ENCODE data around the gene GBX2. TPM values are rescaled to one million over a fixed set of nuclear protein-coding genes. Genes with fewer than 3 reads are reported as not detected.

Gene GBX2
- total RNA-seq, 6 experiments from 2014 or later = not detected

DNA sequence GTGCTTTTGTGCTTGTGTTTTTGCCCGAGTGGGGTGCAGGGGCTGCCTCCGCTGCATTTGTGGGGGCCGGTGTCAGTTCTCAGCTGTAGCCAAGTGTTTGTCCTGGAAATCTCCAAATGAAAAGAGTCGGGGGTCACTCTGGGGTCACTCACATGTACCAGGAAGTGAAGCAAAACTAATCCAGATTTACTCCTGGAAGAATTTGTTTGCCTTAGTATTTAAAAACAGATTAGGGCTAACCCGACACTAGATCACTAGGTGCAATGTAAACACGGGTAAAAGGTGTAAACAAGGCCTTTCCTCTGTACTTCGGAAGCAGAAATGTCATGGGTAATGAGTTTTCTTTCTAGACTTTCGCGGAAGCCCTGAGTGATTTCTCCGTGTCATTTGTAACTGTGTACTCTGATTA lies 50.3 kb downstream of the GBX2 start:
- 44% methylated on average over 10 of the region's 10 CpGs for whole genome bisulfite sequencing (ENCODE audit: insufficient coverage, low coverage, low lambda C conversion rate, missing lambda C conversion rate)
- ATAC-seq = peak in 1 of 4 donors; percentile 62
- peak in 1 of 3 donors; percentile 7 for DNase-seq
- Histone ChIP-seq H3K4me3 (no peak overlapping the region), H3K27ac (no peak overlapping the region), H3K27me3 (no peaks in the 10 kb centered on the region), H3K36me3 (no peaks in the 10 kb centered on the region), H3K9me3 (no peaks in the 10 kb centered on the region), H3K4me1 (no peaks in the 10 kb centered on the region)
- TF ChIP-seq CTCF (IDR thresholded peaks at IDR 0.05) = no peak
- no peak for TF ChIP-seq POLR2A (IDR thresholded peaks at IDR 0.05)
- intact Hi-C loops (cut with DNase I) = no loop called here

- no peaks in the 10 kb centered on the region for H3K9me3 ChIP-seq
- no peaks in the 10 kb centered on the region for H3K4me1 ChIP-seq
- ATAC-seq = no peak
- intact Hi-C loops (cut with DNase I) = no loop called here
- no peak overlapping the region for H3K27ac ChIP-seq
- TF ChIP-seq CTCF (IDR thresholded peaks at IDR 0.05) (no peak), POLR2A (IDR thresholded peaks at IDR 0.05) (no peak)
- no peaks in the 10 kb centered on the region for H3K36me3 ChIP-seq
- H3K4me3 ChIP-seq = no peak overlapping the region
- WGBS (ENCODE audit: insufficient coverage, low coverage, low lambda C conversion rate, missing lambda C conversion rate) = 86% methylated on average over 10 of the region's 10 CpGs
- peak in 1 of 3 donors; percentile 3 for DNase-seq
- no peaks in the 10 kb centered on the region for H3K27me3 ChIP-seq
Observed at GRCh38 chr2:236117401-236117800, 50.8 kb downstream of the GBX2 start.

Small RNAs within 50 kb of the gene (small RNA-seq; reads per million reads assigned to genes)
- gene RF00019 (0 reads per million in 2 experiments), gene RNU1-31P (0 reads per million in 2 experiments)

Other genes with a start within 250 kb of the GBX2 start
- not detected for gene ASB18, start 96.0 kb upstream of the GBX2 start, total RNA-seq